NCI-H187 (cell line): Measurements from ENCODE around the gene CDH22.
A peak's percentile ranks its signal among the peaks of the same experiment; 100 is the strongest.

Experiments
- DNase-seq, 2 experiments: peaks; one replicate each; lab custom pipeline; 2025; lab: John Stamatoyannopoulos, UW

The CDH22 gene

DNA sequence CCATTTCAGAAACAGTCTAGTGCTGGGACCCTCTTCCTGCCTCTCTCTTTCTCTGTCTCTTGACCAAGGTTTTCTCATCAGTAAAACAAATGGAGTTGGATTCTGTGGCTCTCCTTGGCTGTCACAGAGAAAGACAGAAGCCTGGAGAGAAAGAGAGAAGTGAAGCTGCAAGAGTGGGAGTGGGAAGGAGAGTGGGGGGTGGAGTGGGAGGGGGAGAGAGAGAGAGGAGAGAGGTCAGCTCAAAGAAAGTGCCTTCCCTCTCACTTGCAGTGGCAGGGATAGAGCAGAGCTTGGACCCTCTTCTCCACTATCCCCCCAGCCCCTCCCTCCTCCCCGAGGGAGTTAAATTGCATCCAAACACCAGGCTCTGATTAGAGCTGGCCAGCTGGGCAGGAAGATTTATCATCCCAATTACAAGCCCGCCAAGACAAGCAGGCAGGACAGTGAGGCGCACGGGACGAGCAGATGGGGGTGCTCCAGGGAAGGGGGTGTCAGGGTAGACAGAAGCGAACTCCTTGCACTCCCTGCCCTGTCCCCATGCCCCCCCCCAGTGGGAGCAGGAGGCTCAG is 115.8 kb downstream of the CDH22 start:
- DNase-seq: no peak

DNA sequence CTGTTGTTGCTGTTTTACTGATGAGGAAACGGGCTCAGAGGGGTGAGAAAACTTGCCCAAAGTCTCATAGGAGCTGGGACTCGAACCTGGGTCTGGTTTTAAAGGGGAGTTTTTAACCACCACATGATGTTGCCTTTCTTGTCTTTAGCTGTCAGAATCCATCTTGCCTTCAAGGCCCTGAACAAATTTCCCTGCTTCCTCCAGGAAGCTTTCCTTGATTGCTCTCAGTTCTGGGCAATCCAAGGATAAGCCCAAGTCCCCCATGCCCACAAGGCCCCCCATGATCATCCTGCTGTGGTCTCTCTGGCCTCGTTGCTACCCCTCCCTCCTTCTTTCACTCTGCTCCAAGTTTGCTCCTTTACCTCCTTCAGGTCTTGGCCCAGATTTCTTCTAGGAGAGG is 116.7 kb downstream of the CDH22 start:
- no peak for DNase-seq

DNA sequence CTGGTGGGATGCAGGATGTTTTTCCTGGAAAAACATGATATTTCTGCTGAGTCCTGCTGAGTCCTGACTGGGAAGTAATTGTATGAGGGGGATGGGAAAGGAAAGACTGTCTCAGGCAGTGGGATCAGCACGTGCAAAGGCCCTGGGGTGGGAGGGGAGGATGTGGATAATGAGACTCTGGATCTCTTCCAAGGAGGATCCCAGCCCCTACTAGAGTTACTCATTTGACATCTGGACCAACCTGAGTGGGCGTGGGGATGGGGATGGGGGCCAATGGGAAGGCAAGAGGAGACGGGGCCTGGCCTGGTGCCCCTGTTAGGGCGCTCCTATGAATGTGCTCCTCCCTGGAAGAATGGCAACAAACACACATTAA is 117.1 kb downstream of the CDH22 start:
- no peak for DNase-seq

DNA sequence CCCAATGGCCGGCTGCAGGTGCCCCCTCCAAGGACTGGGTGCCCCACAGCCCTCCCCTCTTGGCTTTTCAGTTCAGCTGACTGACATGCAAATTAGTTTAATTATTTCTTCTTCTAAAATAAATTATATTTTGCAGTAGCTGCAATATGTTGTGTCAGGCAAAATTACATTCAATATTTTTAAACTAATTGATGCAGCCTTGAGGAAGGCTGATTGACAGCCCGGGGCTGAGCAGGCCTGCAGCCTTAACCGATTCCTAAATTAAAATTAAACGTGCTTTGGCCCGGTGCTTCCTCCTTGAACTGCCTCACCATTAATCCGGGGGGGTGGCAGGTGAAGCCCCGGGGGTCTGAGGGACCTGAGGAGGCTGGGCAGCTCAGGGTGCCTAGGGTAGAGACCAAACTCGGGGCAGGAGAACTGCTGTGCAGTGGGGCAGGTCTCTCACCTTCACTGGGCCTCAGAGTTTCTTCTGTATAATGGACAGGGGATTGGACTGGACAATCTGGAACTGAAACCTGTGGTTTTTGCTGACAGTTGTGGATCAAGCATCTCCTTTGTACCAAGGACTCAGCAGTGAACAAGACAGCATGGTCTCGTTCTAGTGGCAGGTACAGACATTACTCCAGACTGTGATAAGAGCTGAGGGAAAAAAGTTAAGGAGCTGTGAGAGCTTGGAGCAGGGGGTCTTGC is 117.7 kb downstream of the CDH22 start:
- DNase-seq: no peak

DNA sequence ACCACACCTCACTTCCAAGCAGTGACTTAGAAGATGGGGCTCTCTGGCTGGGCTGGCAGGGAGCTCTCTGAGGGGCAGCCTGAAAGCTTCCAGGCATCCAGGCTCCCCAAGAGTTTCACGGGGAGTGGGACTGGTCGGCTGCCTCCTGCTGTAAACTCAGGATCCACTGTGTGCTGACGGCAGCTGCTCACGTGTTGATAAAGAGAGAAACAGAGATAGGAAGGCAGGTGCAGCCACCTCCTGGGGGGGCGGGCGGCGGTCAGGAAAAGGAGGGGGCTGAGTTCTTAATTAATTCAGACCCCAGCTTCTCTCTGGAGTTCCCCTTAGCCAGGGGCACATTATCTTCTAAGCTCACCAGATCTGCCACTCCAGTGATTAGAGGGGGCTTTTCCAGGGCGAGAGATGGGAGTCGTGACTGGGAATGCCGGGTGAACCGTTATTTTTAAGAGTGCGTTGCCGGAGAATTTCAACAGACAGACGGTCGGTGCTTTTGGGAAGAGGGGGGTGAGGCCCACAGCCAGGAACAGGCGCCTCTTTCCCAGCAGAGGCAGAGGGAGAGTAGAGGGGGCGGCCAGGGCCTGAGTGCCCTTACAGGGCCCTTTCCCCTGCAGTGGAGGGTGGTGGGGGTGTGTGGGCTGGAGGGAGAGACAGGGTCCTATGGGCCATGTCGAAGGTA is 119.3 kb downstream of the CDH22 start:
- DNase-seq: peak in 1 of 2 experiments; percentile 54

DNA sequence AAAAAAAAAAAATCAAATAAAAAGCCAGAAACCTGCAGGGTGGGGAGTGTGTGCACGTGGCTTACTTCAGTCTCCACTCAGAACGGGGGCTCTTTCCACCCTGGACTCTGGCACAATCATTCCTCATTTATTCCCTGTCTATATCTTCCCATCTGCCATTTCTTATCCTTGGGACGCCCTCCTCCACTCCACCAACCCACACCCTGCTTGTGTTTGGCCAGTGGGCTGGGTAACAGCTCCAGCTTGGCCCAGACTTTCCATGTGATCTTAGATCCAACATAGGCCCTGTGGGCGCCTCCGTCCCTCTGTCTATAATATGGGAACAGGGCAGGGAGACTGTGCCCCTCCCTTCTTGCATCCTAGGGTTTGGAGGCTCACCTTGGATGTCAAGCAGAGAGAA is 122.1 kb downstream of the CDH22 start:
- DNase-seq: no peak

DNA sequence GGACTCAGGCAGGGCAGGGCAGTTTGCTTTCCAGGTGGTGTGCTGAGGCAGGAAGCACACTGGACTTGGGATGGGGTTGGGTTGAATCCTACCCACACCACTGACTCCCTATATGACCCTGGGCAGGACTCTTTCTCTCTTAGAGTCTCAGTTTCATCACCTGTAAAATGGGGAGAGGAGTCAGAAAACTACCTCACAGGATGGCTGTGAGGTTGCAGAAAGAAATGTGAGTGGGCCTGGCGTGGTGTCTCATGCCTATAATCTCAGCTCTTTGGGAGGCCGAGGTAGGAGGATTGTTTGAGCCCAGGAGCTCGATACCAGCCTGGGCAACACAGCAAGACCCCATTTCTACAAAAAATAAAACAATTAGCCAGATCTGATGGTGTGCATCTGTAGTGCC is 122.9 kb downstream of the CDH22 start:
- DNase-seq: no peak

DNA sequence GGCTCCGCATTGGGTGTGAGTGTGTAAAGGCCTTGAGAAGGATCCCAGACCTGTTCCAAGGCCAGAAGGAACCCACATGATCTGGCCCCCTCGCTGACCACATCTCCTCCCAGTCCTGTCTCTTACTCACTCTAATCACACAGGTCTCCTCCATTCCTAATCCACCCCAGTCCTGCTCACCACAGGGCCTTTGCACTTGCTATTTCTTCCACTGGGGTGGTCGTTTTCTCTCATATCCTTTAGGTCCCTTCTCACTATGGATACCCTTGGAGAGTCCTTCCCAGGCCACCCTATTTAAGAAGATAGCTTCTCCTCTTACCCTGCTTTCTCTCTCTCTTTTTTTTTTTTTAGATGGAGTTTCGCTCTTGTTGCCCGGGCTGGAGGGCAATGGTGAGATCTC is 124.5 kb downstream of the CDH22 start:
- DNase-seq: no peak

DNA sequence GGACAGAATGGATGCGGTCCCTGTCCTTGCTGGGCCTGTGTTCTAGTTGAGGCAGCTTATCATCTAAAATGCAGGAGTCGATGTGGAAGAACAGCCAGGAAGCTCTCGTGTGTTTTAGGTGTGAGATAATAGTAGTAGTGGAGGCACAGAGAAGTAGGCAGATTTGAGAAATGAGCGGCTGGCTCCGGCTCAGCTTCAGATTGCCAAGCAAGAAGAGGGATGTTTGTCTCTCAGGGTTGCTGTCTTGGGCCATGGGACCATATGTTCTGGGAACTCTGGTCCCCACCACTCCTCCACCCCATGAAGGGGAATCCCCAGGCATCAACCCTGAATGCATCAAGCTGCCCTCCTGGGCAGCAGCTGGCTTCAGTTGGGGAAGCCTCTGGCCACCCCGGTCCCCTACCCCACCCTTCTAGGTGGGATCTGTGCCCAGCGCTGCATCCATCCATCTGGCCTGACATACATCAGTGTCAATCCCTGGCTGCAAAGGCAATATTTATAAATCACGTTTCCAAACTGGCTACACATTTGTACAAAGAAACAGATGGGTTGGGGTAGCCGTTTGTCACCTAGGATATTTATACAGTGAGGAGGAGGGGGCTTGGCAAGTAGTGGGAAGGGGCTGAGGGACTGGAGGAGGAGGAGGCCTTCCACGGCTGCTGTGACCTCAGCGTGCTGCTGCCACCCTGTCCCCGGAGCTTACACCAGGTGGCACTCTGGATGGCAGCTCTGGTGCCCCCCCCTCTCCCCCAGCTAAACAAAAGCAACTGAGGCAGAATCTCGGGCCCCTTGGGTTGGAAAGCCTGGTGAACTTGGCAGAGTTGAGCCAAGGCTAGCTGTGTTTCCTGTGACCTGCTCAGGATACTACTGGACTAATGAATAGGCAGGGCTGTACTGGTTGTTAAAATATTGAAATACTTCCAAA is 125.8 kb downstream of the CDH22 start:
- no peak for DNase-seq

DNA sequence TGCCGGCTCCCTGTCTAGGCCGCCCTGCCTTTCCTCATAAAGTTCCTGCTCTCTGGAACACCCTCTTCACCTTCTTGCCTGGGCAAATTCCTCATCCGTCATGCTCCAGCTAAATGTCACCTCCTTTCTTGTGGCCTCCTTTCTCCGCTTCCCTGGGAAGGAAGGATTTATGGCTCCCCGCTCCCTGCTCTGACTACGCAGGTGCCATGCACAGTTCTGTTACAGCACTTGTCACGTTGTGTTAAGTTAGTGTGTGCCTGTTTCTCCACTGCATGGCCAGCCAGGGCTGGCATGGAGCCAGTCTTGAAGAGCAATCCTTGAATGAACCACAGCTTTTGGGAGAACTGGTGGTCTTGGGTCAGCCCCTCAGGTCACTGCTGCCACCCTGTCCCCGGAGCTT is 128.4 kb downstream of the CDH22 start:
- peak; percentile 47 to 70 for DNase-seq

DNA sequence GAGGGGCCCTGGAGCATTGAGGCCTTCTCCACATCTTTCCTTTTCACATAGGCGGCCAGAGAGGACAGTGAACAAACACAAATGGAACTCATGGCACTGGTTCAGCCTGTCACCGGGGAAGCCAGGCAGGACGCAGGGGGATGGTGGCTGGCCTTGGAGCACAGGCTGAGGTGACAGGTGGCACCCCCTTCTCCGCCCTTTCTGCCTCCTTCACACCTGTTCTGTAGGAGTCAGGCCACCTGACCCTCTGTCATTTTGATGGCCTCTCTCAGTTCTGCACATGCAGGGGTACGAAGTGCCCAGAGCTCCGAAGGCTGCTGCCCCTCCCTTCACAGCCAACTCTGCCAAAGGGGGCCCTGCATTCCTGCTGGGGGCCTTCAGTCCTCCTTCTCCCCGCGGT is 129.4 kb downstream of the CDH22 start:
- no peak for DNase-seq

DNA sequence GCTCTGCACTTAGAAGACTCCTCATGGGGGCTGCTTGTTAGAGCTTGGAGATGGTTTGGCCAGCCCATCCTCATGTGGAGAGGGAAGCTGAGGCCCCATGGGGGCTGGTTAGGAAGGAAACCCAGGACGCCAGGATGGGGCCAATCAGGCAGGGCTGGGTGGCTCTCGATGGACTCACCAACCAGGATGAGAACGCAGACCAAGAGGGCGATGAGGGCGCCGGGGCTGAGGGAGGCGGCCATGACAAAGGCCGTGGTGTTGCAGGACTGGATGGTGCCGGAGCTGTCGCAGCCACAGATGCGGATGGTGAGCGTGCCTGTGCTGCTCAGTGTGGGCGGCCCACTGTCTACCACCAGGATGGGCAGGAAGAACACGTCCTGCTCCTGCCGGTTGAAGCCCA is 130.5 kb downstream of the CDH22 start:
- no peak for DNase-seq

DNA sequence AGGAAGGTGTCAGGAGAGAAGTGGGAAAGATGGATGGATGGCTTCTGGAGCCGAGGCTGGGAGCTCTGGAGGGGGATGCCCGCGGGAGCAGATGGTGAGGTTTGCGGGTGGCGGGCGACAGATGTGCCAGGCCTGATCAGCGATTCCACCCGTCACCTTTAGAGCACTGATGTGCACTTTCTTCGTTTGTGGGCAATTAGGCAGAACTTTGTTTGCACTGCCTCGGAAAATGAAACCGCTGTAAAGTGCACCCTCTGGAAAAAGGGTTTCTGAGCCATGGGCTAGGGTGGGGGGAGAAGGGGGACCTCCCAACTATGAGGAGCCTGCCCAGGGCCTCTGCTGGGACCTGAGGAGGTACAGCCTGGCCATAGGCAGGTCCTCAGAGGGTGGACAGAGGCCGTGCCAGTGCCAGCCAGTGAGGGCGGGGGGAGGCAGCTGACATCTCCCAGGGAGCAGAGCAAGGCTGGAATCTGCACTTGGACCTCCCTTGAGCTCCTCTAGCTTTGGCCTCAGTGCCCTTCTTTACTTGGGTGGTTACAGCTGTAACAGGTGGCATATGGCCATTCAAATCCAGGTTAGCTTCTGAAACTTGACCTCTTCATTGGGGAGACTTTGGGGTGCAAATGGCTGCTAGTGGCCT is 131.4 kb downstream of the CDH22 start:
- DNase-seq: peak in 1 of 2 experiments; percentile 23

DNA sequence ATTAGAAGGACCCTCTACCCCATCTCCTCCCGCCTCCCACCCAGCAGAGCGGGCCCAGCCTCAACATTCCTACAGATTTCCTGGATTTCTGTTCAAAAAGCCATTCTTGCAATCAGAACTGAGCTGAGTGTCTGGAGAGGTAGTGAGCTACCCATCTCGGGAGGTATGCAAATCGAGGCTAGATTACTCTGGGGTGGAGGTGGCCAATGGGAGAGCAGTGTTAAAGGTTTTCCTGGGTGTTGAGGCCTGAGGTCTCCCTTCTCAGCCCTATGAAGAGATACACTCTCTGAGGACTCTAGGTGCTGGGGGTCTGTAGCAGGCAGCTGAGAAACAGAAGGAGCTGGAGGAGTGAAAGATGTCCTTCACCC is 133.2 kb downstream of the CDH22 start:
- DNase-seq: no peak

DNA sequence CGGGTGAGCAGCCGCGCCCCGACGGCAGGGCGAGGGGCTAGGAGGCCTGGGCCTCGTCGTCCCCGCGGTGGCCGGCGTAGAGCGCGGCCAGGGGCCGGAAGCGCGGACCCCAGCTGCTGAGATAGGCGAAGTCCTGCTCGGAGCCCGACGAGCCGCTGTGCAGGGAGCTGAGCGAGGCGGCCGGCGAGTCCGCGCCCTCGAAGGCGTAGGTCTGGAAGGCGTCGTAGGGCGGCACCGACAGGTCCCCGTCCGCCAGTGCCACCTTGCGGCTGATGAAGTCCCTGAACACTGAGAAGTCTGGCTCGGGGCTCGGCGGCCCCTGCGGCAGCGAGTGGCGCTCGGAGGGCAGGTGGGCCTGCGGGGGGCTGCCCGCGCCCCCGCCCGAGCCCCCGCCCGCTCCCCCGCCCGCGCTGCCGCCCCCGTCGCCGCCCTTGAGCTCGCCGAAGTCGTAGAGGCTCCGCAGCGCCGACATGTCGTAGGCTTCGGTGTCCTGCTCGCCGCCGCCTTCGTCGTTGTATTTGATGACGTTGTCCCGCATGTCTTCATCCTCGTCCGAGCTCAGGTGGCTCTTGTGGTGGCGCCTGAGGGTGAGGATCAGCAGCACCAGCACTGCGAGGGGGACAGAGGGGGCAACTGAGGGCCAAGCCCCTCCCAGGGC is 133.7 kb downstream of the CDH22 start:
- DNase-seq: no peak

DNA sequence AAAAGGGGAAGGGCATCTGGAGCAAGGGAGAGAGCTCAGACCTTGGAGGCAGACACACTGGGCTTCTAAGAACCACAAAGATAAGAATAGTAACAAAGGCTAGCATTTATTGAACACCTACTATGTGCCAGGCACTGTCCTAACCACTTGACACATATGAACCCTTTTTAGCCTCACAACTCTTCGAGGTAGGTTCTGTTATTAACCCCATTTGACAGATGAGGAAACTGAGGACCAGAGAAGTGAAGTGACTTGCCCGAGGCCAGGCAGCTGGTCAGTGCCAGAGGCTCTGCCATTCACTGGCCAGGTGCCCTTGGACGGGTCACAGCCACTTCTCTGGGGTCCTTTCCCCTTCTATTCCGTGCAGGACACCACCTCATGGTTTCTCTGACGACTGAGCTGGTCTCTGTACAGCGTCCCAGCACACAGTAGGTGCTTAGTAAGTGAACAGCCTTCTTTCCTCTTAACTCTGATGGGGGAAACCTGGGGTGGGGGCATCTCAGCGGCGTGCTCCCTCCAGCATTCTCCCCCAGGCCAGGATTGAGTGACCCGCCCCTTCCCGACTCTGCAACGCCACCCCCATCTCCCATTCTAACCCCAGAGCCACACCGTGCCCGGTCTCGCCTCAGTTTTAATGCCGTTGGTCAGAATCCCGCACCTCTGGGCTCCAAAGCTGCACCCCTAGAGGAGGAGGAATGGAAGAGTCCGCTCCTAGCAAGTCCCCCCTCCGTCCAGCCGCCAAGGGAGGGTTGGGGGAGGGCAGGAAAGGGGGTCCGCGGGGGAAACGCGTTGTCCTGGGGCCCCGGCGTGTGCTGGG is 134.4 kb downstream of the CDH22 start:
- no peak for DNase-seq

DNA sequence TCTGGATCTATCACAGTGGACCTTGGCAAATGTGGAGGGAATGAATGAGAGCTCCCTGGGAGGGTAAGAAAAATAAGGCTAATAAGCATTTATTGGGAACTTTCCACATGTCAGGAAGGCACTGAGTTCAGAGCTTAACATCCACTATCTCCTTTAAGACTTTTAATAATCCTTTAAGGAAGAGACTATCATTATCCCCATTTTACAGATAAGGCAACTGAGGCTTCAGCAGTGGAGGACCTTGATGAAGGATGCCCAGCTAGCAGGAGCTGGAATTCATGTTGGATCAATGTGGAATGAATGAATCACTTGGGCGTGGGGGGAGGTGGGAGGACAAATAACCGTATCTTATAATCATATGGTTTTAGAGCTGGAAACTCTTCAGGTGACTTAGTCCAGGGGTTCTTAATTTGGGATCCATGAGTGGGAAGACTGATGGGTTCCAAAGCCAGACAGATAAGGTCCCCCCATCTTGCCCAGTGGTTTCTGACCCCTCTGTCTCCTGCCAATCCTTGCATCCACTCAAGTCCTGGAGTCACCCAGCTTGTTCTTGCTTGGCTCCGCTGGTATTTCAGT is 135.2 kb downstream of the CDH22 start:
- DNase-seq: no peak

DNA sequence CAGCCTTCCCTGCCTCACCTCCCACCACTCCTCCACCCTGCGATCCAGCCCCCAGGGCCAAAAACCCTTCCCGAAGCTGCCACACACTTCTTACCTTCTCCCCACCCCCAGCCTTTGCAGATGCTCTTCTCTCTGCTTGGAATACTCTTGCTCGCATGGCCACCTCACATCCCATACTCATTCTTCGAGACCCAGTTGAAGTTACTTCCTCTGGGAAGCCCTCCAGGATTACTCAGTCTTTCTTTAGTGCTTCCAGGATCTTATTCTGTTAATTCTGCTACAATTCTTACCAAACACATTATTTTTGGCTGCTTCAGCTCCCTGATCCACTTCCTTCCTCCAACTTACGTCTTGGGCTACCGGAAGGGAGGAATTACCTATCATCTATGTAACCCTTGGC is 135.8 kb downstream of the CDH22 start:
- DNase-seq: no peak

DNA sequence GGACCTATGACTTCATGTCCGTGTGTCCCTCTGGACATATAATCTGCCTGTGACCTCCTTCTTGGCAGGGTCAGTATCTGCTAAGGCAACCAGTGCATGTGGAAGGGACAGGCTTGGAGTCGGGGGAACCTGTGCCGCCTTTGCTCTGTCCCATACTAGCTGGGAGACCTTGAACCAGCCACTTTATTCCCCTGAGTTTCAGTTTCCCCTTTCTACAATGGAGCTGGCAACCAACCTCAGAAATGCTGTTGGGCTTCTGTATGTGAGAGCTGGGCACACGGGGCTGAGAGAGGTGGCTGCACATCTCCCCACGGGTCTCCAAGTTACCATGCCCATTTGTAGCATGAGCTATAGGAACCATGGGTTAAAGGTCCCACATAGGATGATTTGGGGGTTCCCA is 136.4 kb downstream of the CDH22 start:
- DNase-seq: no peak

DNA sequence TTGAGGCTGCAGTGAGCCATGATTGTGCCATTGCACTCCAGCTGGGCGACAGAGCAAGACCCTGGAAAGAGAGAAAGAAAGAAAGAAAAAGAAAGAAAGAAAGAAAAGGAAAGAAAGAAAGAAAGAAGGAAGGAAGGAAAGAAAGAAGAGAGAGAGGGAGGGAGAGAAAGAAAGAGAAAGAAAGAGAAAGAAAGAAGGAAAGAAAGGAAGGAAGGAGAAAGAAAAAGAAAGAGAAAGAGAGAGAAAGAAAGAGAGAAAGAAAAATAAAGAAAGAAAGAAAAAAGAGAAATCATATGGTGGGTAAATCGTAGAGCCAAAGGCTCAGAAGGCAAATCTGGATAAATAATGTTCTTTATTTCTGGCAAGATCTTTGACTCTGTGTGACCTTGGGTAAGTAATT is 136.8 kb downstream of the CDH22 start:
- no peak for DNase-seq
